B cell (primary cell): ENCODE measurements around the gene CTDSPL. TPM values are rescaled to one million over a fixed set of nuclear protein-coding genes. Genes with fewer than 3 reads are reported as not detected.

ENCODE experiments used
- ATAC-seq: fragments of 200-7000 bp; cut with Tn5 transposase; one replicate; pipeline ENCODE4 v1.10.0; 2021; ENCODE audit warnings: low read depth, mild to moderate bottlenecking, moderate number of reproducible peaks, moderate library complexity
- CTCF ChIA-PET: fragments of 350-600 bp; sonication (Branson Sonifier 250); formaldehyde crosslinking; loops from one replicate; lab custom pipeline; 2021; ENCODE audit warnings: antibody characterized with exemption, inconsistent platforms; lab: Charles Lee
- POLR2A ChIA-PET: fragments of 350-600 bp; sonication (Branson Sonifier 250); formaldehyde crosslinking; loops from one replicate; lab custom pipeline; 2021; ENCODE audit warnings: antibody characterized with exemption; lab: Charles Lee
- DNase-seq: peaks from one replicate; pipeline ENCODE4 v3.0.0; 2013
- H2AFZ ChIP-seq: 2 replicates; pipeline ENCODE4 v1.6.1; 2012; ENCODE audit warnings: mild to moderate bottlenecking, low read depth, low read length; ENCODE audit not compliant: insufficient read depth, poor library complexity, severe bottlenecking
- H3K27ac ChIP-seq, 2 donors: 1 replicate in 1 of 2; 2 replicates in 1 of 2; pipeline ENCODE4 v1.5.1; 2012 to 2013; ENCODE audit warnings: low read length in 2 of 2, mild to moderate bottlenecking in 2 of 2, moderate library complexity in 1 of 2
- H3K27me3 ChIP-seq, 4 experiments: fragments of 200-600 bp in 1 of 4; sonication (generic) in 1 of 4; replicated peaks in 1 of 4; 1 replicate in 2 of 4; 2 replicates in 2 of 4; pipeline versions ENCODE4 v1.6.1 to v1.7.0; 2013 to 2016; ENCODE audit warnings: low read length in 3 of 4, mild to moderate bottlenecking in 2 of 4, mixed read lengths in 1 of 4, moderate library complexity in 1 of 4; ENCODE audit not compliant: insufficient read depth in 4 of 4, control insufficient read depth in 3 of 4; ENCODE audit errors: control extremely low read depth in 1 of 4
- H3K36me3 ChIP-seq, 2 experiments: replicated peaks in 1 of 2; 1 replicate in 1 of 2; 2 replicates in 1 of 2; pipeline versions ENCODE4 v1.6.1 to v1.7.1; 2013; ENCODE audit warnings: low read length in 1 of 2; ENCODE audit not compliant: insufficient read depth in 2 of 2, control insufficient read depth in 1 of 2; ENCODE audit errors: control extremely low read depth in 1 of 2, extremely low read depth in 1 of 2
- H3K4me1 ChIP-seq, 2 donors: fragments of 200-600 bp in 1 of 2; sonication (generic) in 1 of 2; 1 replicate in 1 of 2; 2 replicates in 1 of 2; pipeline versions ENCODE4 v1.5.1 to v1.6.1; 2013 to 2017; ENCODE audit warnings: low read length in 2 of 2; ENCODE audit not compliant: control insufficient read depth in 2 of 2, insufficient read depth in 2 of 2
- H3K4me2 ChIP-seq: replicated peaks from 2 replicates; pipeline ENCODE3; 2012; ENCODE audit warnings: mild to moderate bottlenecking, low read depth, low read length; ENCODE audit not compliant: poor library complexity, severe bottlenecking
- H3K4me3 ChIP-seq, 5 experiments: fragments of 200-600 bp in 1 of 5; sonication (generic) in 1 of 5; 1 replicate in 3 of 5; 2 replicates in 2 of 5; pipeline versions ENCODE4 v1.5.1 to v1.7.0; 2011 to 2016; ENCODE audit warnings: low read length in 4 of 5, mild to moderate bottlenecking in 4 of 5, low read depth in 2 of 5, control low read depth in 1 of 5, moderate library complexity in 1 of 5; ENCODE audit not compliant: insufficient read depth in 1 of 5; ENCODE audit errors: control extremely low read depth in 1 of 5, extremely low read depth in 1 of 5
- H3K79me2 ChIP-seq: fragments of 200-600 bp; sonication (generic); one replicate; pipeline ENCODE4 v1.6.0; 2016; ENCODE audit warnings: low read length; ENCODE audit not compliant: control insufficient read depth, insufficient read depth
- H3K9ac ChIP-seq: fragments of 200-600 bp; sonication (generic); 2 replicates; pipeline ENCODE4 v1.6.1; 2017; ENCODE audit warnings: mild to moderate bottlenecking, low read length, moderate library complexity
- H3K9me3 ChIP-seq, 3 donors: one replicate each; pipeline versions ENCODE4 v1.6.1 to v1.7.1; 2013; ENCODE audit warnings: low read length in 2 of 3; ENCODE audit not compliant: control insufficient read depth in 2 of 3, insufficient read depth in 1 of 3; ENCODE audit errors: control extremely low read depth in 1 of 3
- H4K20me1 ChIP-seq: 2 replicates; pipeline ENCODE4 v1.6.0; 2012; ENCODE audit warnings: mild to moderate bottlenecking, low read length; ENCODE audit not compliant: insufficient read depth, control insufficient read depth, poor library complexity, severe bottlenecking
- H3K27ac Mint-ChIP-seq: one replicate; pipeline ENCODE4 v1.8.0; 2021; ENCODE audit warnings: mixed read lengths
- H3K27me3 Mint-ChIP-seq: one replicate; pipeline ENCODE4 v1.8.0; 2021; ENCODE audit warnings: mixed read lengths
- H3K4me1 Mint-ChIP-seq: one replicate; pipeline ENCODE4 v1.8.0; 2021; ENCODE audit warnings: mixed read lengths
- H3K4me3 Mint-ChIP-seq: one replicate; pipeline ENCODE4 v1.8.0; 2021; ENCODE audit warnings: mixed read lengths
- H3K9me3 Mint-ChIP-seq: one replicate; pipeline ENCODE4 v1.8.0; 2022; ENCODE audit warnings: mixed read lengths; ENCODE audit not compliant: insufficient read depth
- EZH2 ChIP-seq: IDR thresholded peaks from 2 replicates; pipeline ENCODE4 v1.6.1; 2012; ENCODE audit warnings: borderline replicate concordance, low read depth, mild to moderate bottlenecking, moderate library complexity, low read length; ENCODE audit not compliant: insufficient read depth, poor library complexity, severe bottlenecking
- WGBS: methylation state at CpG from one replicate; pipeline ENCODE4 v1.1.5; 2013; ENCODE audit warnings: missing lambda C conversion rate; ENCODE audit not compliant: insufficient coverage; 5-methylcytosine and 5-hydroxymethylcytosine counted together
- intact Hi-C: fragments of 100-400 bp; cut with micrococcal nuclease; formaldehyde crosslinking; loops from one replicate; pipeline ENCODE4 v1.10.0; 2022
- polyA plus RNA-seq: library from polyadenylated mRNA; depleted of rRNA; stranded (reverse); fragments of >200 nt; gene quantifications from 2 replicates; pipeline ENCODE4 v1.2.3, GENCODE V29; 2012
- total RNA-seq, 2 donors: library from RNA; stranded (reverse); fragments of 120-200 nt in 1 of 2; gene quantifications; 1 replicate in 1 of 2; 2 replicates in 1 of 2; pipeline versions ENCODE4 v1.2.3 to v1.2.4, GENCODE V29; 2013 to 2022
- TF ChIP-seq, protein P1 (sequence below): fragments of 200-600 bp; IDR thresholded peaks from one replicate; pipeline ENCODE4 v1.8.0; 2022; ENCODE audit warnings: antibody characterized with exemption, mild to moderate bottlenecking

The CTDSPL gene
- total and polyA plus RNA-seq, 2 donors (not counting 1 experiment from before 2014, with no cell fraction given): not detected

DNA sequence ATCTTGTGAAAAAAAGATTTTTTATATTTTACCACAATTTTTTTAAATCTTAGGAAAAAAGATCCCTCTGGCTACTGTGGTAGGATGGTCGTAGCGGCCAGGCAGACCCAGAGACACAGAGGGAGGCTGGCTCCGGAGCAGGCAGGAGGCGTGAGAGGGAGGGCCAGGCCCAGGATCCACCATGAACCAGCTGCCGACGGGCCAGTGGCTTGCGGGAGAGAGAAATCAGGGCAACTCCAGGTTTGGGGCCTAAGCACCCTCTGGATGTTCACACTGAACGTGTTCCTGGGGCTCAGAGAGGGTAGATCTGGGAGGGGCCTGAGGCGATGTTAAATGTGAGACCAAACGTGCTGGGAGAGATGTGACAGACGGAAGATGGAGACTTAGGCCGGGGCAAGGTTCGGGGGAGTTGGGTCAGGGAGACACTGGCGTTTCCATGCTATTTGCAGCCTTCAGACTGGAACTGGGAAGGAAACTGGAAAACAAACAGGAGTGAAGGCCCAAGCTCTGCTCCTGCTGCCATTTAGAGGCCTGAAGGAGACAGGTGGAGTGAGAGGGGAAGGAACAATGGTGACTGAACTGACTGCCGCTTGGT lies 127.3 kb downstream of the CTDSPL start:
- ChIA-PET POLR2A (no interaction called here), CTCF (interaction anchor here (1.6 kb wide), 1 partner anchor 14 kb away, joined by 6 read pairs; no protein-coding TSS in a partner anchor)
- Histone ChIP-seq H3K36me3 (no peaks in the 10 kb centered on the region), H3K9ac (no peak overlapping the region), H2AFZ (no peak overlapping the region), H3K27me3 (no peaks in the 10 kb centered on the region), H3K79me2 (no peaks in the 10 kb centered on the region), H3K4me3 (no peak overlapping the region), H3K9me3 (no peaks in the 10 kb centered on the region), H3K4me2 (no peak overlapping the region), H4K20me1 (no peaks in the 10 kb centered on the region), H3K27ac (no peak overlapping the region), H3K4me1 (peaks cover 5 to 8% of the 10 kb centered on the region in 2 donors)
- intact Hi-C loops: no loop called here
- TF ChIP-seq, protein P1, sequence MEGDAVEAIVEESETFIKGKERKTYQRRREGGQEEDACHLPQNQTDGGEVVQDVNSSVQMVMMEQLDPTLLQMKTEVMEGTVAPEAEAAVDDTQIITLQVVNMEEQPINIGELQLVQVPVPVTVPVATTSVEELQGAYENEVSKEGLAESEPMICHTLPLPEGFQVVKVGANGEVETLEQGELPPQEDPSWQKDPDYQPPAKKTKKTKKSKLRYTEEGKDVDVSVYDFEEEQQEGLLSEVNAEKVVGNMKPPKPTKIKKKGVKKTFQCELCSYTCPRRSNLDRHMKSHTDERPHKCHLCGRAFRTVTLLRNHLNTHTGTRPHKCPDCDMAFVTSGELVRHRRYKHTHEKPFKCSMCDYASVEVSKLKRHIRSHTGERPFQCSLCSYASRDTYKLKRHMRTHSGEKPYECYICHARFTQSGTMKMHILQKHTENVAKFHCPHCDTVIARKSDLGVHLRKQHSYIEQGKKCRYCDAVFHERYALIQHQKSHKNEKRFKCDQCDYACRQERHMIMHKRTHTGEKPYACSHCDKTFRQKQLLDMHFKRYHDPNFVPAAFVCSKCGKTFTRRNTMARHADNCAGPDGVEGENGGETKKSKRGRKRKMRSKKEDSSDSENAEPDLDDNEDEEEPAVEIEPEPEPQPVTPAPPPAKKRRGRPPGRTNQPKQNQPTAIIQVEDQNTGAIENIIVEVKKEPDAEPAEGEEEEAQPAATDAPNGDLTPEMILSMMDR: no peak
- no peak for TF ChIP-seq EZH2
- Mint-ChIP-seq H3K27me3 (peaks cover 6% of the 10 kb centered on the region), H3K9me3 (no peaks in the 10 kb centered on the region), H3K27ac (no peak overlapping the region), H3K4me3 (no peak overlapping the region), H3K4me1 (peaks cover 8% of the 10 kb centered on the region)
- ATAC-seq (no peak), DNase-seq (no peak)
- WGBS: 95% methylated on average over 13 of the region's 15 CpGs

DNA sequence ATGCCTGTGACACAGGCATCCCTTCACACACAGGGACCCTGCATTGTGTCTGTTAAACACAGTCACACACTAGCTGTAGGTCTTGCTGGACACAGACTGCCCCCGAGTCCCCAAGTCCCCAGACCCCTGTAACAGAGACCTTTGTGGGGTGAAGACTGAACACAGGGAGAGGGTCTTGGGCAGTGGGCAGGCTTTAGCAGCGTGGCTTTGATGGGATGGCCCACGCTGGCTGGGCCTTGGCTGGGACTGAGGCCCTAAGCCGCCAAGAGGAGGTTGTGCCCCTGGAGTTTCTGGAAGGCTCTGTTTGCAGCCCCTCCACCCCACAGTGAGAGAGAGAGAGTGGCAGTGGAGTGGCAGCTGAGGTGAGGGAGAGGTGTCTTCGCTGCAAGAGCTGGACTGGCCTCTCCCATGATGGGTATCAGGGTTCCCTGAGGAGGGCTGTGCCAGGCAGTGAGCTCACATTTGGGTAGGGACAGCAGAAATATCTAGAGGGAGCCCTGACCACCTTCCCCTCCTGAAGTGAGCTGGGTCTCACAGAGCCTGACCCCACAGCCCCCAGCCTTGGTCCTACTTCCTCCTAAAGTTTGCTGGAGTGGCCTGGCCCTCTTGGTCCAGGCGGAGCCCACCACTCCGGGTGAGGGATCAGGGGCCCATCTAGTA lies 128.3 kb downstream of the CTDSPL start:
- DNase-seq: no peak
- H3K27me3 ChIP-seq: no peaks in the 10 kb centered on the region
- TF ChIP-seq, protein P1: no peak
- TF ChIP-seq EZH2: no peak
- no peaks in the 10 kb centered on the region for H4K20me1 ChIP-seq
- H3K4me3 Mint-ChIP-seq: no peak overlapping the region
- WGBS: 97% methylated on average over 4 of the region's 7 CpGs
- ChIA-PET CTCF (no interaction called here), POLR2A (no interaction called here)
- peaks cover 1% of the 10 kb centered on the region for H3K27me3 Mint-ChIP-seq
- intact Hi-C loops: no loop called here
- peaks cover 10 to 16% of the 10 kb centered on the region in 2 donors for H3K4me1 ChIP-seq
- no peaks in the 10 kb centered on the region for H3K9me3 Mint-ChIP-seq
- no peak overlapping the region for H3K4me3 ChIP-seq
- no peak overlapping the region for H3K27ac Mint-ChIP-seq
- no peak overlapping the region for H3K27ac ChIP-seq
- H3K36me3 ChIP-seq: no peaks in the 10 kb centered on the region
- no peak for ATAC-seq
- H2AFZ ChIP-seq: no peak overlapping the region
- no peak overlapping the region for H3K9ac ChIP-seq
- H3K79me2 ChIP-seq: no peaks in the 10 kb centered on the region
- no peak overlapping the region for H3K4me2 ChIP-seq
- H3K4me1 Mint-ChIP-seq: peaks cover 17% of the 10 kb centered on the region
- H3K9me3 ChIP-seq: no peaks in the 10 kb centered on the region
